CD4-positive, alpha-beta T cell treated with Interleukin-6 for 4 hours (primary cell): ENCODE results near the gene MBD3.

Experiments used
- DNase-seq: peaks from one replicate; pipeline ENCODE4 v3.0.0-alpha.2; 2020; ENCODE audit warnings: mixed read lengths

The MBD3 gene

GRCh38 chr19:1592024-1592754, 476 bp downstream of the MBD3 start:
- peak; percentile 89 for DNase-seq

GRCh38 chr19:1591421-1592023, 1.1 kb downstream of the MBD3 start:
- no peak for DNase-seq

DNA sequence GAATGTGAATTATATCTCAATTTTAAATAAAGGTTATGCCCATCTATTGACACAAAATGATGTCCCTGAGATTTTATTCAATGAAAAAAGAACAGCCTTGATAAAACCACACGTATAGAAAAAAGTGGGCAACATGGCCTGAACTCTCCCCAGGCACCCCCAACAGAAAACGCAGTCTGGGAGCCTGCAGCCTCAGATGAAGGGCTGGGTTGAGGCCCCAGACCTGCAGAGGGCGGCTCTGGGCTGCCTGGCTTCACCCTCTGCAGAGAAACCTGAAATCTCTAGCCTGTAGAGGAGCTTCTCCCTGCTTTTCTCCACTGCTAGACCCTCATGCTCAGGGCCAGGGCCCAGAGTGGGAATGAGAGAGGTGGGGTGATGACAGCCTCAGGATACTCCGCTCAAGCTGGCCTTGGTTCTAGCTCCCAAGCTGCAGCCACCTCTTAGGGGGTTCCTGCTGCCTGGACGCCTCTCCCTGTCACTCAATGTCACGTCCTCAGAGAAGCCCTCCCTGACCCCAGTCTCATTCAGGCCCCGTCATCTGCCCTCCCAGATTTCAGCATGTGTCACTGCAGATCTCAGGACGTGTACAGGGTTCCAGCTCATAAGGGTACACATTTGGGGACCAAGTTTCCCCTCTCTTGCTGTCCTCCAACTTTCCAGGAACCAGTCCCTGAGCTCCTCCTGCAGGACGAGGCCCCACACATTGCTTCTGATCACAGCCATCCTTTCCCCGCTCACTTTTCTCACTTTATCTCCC, 1.8 kb downstream of the MBD3 start:
- DNase-seq = peak; percentile 42

DNA sequence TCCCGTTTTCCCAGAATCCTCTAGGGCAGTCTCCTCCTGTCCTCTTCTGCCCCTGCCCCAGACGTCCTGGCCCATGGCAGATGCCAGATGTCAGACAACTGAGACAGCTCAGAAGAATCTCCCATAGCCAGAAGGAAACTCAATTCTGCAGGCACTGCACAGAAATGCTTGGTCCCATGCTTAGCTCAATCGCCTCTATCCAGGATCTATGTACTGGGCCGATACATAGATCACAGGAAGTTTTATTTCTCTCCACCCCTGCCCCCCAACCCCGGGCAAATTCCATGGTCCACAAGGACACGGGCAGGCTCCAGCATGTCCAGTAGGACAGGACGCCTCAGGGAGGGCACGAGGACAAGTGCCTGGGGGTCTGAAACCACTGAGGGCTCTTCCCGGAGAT, 4.8 kb downstream of the MBD3 start:
- no peak for DNase-seq

GRCh38 chr19:1585243-1585580, 7.5 kb downstream of the MBD3 start:
- no peak for DNase-seq

DNA sequence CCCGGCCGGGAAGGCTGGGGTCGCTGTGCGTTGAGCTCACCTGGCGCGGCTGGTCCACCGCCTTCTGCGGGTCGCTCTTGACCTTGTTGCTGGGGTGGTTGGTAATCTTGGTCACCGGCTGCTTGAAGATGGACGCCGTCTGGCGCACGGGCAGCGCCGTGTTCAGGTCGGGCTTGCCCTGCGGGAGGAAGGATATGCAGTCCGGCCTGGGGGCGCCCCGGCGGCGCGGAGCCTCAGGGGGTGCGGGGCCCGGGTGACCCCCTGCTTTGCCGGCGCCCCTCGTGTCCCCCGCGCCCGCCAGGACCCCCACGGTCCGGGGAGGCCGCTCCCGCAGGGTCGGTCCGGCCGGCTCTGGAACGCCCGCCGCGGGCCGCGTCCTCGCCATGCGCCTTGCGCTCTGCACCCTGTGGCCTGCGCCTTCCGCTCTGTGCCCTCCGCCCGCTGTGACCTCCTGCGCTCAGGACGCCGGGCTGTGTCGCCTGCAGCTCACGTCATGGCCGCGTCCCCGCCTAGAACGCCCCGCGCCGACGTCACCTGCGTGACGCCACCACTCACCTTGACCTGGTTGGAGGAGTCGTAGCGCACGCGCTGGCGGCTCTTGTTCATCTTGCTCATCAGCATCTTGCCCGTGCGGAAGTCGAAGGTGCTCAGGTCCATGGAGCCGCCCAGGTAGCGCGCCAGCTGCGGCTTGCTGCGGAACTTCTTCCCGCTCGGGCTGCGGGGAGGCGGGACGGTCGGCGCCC, 8.0 kb downstream of the MBD3 start:
- no peak for DNase-seq

DNA sequence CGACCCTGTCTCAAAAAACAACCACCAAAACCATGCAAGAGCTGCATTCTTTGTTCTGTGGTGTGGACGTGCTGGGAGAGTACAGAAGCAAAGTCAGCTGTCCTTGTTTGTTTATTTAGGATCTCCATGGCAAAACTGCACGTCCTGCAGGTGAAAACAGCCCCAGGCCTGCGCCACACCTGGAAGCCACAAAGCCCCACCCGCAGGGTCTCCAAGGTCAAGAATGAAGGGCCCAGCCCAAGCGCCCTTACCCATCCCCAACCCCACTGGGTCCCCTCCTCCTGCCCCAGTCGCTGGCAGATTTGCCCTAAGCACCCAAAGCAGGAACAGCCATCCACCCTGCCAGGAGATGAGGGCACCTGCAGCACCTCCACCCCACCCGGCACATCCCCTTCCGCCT, 10.5 kb downstream of the MBD3 start:
- DNase-seq = no peak

GRCh38 chr19:1580957-1581356, 11.7 kb downstream of the MBD3 start:
- DNase-seq = no peak

DNA sequence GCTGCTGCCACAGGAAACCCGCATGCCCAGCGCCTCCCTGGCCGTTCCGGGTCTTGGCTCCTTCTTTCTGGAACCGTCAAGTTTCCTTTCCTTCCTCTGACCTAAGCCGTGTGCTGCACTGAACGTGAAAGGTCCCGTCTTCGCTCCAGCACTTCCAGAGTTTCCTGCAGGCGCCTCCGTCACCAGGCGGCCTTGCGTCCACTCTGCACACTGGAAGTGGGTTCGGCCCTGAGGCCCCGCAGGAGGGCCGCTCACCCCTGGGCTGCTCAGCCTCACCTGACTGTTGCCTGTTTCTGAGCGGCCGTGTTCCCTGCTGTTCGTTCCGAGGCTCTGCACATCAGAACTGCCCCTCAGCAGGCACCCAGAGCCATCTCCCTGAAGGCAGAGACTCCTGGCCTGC, 12.3 kb downstream of the MBD3 start:
- DNase-seq = no peak

GRCh38 chr19:1579222-1579621, 13.4 kb downstream of the MBD3 start:
- DNase-seq = no peak

- no peak for DNase-seq
These were observed 14.6 kb downstream of the MBD3 start for GRCh38 chr19:1577929-1578618.

GRCh38 chr19:1577090-1577928, 15.4 kb downstream of the MBD3 start:
- no peak for DNase-seq

DNA sequence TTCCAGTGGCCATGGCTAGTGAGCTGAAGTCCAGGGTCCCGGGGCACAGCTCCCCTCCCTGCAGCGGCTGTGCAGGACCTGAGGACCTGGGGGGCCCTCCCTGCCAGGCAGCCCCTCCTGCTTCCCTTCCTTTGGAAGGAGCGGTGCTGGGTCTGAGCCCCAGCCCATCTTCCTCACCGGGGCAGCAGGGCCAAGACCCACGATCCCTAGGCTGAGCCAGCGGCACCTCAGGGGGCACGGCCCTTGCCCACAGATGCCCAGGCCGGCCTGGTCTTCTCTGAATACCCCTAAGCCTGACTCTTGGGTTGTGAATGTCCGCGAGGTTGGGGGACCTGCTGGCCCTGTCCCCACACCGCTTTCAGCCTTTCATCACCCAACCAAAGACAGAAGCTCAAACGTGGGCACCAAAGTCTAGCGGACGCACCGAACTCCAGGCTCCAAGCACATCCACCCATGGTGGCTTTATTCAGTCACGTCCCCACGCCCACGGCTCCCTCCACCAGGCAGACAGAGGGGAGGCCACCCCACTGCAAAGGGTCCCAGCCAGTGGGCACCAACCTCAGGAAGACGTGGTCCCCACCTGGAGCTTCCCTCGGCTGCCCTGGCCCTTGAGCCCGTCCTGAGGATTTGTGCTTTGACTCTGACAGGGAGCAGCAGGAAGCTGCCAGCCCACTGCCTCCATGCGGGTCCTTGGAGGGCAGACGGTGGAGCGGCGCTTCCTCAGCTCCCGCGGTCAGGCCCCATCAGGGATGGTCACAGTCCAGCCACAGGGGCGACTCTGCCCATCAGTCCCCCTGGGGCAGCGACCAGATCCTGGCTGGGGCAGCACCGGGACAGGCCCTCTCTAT, 16.2 kb downstream of the MBD3 start:
- no peak for DNase-seq

DNA sequence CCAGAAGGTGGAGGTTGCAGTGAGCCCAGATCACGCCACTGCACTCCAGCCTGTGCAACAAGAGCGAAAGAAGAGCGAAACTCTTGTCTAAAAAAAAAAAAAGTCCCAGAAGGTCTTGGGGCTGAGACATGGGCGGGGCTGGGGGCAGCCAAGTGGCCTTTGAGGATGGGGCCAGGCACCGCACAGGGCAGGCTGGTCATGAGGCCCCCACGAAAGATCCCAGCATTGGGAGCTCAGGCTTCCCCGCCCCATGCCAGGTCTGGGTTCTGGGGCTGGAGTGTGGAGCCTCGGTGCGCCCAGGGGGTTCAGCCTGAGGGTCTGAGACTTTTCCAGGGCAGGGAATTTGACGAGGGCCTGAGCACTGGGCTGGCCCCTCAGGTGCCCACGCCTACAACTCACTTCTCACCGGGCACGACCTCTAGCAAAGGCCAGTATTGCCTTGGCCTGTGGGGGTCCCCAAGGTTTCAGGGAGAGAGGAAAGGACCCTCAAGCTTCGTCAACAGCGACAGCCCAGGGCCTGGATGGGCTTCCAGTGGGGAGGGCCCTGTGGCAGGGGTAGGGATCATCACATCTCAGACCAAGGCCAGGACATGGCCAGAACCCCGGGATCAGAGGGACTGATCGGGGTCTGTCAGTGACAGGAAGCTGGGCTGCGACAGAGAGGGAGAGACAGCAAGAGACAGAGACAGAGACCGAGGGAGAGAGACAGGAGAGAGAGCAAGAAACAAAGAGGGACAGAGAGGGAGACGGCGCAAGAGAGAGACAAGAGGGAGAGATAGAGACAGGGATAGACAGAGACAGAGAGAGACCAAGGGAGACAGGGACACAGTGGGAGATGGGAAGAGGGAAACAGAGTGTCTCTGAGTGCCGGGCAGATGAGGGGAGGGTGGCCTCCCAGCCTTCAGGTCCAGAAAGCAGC, 17.1 kb downstream of the MBD3 start:
- DNase-seq = no peak

GRCh38 chr19:1574354-1575136, 18.1 kb downstream of the MBD3 start:
- DNase-seq = no peak

DNA sequence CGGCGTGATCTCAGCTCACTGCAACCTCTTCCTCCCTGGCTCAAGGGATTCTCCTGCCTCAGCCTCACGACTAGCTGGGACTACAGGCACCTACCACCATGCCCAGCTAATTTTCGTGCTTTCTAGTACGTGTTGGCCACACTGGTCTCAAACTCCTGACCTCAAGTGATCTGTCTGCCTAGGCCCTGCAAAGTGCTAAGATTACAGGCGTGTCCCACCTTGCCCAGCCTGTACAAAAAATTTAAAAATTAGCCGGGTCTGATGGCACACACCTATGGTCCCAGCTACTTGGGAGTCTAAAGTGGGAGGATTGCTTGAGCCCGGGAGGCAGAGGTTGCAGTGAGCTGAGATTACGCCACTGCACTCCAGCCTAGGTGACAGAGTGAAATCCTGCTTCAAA, 19.9 kb downstream of the MBD3 start:
- DNase-seq = no peak

GRCh38 chr19:1571358-1571757, 21.3 kb downstream of the MBD3 start:
- DNase-seq = no peak

DNA sequence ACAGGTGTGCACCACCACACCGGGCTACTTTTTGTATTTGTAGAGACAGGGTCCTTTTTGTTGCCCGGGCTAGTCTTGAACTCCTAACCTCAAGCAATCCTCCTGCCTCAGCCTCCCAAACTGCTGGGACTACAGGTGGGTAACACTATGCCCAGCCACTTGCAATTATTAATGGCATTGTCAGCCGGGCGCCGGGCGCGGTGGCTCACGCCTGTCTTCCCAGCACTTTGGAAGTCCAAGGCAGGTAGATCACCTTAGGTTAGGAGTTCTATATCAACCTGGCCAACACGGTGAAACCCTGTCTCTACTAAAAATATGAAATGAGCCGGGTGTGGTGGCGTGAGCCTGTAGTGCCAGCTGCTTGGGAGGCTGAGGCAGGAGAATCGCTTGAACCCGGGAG, 21.8 kb downstream of the MBD3 start:
- DNase-seq = no peak

GRCh38 chr19:1569997-1570396, 22.7 kb downstream of the MBD3 start:
- no peak for DNase-seq
